Measurements from ENCODE around the gene LAMA3.

The LAMA3 gene

DNA sequence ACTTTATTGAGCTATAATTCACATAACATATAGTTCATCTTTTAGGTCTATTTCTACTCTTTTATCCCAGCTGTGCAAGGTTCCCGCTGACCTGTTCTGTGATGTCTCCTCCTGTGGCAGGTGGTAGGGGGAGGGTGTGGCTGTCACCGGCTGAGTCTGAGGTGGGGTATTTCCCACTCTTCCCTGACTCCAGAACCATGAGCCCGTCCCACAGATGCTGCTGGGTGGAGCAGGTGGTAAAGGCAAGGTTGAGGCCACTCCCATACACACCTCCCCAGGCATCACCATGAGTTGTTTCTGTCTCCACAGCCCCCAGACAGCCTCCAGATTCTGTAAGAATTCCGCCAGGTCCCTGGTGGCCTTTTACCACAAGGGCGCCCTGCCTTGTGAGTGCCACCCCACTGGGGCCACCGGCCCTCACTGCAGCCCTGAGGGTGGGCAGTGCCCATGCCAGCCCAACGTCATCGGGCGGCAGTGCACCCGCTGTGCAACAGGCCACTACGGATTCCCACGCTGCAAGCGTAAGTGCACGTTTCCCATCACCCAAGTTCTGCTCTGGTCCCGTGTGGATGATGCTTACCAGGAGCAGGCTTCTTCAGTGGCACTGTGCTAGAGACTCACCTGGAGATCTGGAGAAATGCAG lies 156.9 kb downstream of the LAMA3 start:
- TF ChIP-seq, protein P1, sequence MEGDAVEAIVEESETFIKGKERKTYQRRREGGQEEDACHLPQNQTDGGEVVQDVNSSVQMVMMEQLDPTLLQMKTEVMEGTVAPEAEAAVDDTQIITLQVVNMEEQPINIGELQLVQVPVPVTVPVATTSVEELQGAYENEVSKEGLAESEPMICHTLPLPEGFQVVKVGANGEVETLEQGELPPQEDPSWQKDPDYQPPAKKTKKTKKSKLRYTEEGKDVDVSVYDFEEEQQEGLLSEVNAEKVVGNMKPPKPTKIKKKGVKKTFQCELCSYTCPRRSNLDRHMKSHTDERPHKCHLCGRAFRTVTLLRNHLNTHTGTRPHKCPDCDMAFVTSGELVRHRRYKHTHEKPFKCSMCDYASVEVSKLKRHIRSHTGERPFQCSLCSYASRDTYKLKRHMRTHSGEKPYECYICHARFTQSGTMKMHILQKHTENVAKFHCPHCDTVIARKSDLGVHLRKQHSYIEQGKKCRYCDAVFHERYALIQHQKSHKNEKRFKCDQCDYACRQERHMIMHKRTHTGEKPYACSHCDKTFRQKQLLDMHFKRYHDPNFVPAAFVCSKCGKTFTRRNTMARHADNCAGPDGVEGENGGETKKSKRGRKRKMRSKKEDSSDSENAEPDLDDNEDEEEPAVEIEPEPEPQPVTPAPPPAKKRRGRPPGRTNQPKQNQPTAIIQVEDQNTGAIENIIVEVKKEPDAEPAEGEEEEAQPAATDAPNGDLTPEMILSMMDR (conservative IDR thresholded peaks at IDR 0.05) = no peak
- no peak for TF ChIP-seq ZFX (IDR thresholded peaks at IDR 0.05)
- no peak overlapping the region for H3K27ac ChIP-seq

DNA sequence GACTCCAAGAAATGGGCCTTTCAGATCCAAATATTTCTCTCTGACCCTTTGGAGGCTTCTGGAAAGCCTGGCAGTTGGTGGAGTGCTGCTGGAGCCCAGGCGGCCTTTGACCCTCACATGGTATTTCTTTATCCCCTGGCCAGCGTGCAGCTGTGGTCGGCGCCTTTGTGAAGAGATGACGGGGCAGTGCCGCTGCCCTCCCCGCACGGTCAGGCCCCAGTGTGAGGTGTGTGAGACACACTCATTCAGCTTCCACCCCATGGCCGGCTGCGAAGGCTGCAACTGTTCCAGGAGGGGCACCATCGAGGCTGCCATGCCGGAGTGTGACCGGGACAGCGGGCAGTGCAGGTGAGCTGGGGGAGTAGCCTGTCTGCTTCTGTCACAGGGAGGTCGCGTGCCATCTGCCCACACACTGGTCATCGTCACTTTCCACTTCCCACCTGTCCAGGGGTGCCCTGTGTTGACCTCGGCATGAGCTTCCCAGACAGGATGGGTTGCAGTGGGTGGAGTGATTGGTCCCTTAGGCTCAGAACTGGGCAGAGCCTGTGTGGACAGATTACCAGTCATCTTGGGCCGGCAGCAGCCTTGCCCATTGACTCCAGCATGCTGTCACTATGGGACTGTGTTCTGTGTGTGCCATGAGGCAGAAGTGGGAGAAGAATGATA lies 158.2 kb downstream of the LAMA3 start:
- TF ChIP-seq ZFX (IDR thresholded peaks at IDR 0.05) = no peak
- TF ChIP-seq, protein P1 (conservative IDR thresholded peaks at IDR 0.05) = no peak
- no peak overlapping the region for H3K27ac ChIP-seq

DNA sequence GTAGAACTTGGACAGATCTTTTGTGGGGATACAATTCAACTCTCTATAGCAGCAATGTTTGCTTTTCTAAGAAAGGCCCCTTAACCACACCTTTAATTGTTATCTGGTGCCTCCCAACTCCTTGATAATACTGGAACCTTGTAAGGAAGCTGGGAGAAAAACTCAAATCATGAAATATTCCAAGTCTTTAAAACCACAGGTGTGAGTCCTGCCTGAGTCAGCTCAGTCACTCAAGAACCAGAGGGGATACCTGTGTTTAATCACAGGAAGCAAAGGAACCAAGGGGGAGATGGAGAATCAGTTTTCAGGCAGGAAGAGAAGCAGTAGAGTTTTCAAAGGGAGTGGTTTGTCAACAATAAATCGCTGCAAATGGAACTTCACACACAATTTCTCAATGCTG lies 159.9 kb downstream of the LAMA3 start:
- TF ChIP-seq, protein P1 (conservative IDR thresholded peaks at IDR 0.05) = no peak
- TF ChIP-seq ZFX (IDR thresholded peaks at IDR 0.05) = no peak
- no peak overlapping the region for H3K27ac ChIP-seq

DNA sequence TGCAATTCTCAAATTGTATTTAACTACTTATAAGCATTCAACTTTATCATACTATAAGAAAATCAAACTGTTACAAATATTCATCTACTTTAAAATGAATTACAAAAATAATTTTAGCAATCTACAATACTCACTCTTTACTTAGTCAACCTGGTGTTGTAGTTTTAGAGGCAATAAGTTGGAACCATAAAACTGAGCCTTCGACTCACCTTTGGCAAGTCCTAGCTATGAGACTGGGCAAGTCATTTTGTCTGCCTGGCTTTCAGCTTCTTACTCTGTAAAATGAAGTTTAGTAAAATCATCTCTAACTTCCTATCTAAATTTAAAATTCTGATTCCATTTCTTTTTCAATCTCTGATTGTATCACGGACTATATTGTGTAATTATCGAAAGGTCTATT lies 161.0 kb downstream of the LAMA3 start:
- H3K27ac ChIP-seq = no peak overlapping the region
- TF ChIP-seq, protein P1 (conservative IDR thresholded peaks at IDR 0.05) = no peak
- no peak for TF ChIP-seq ZFX (IDR thresholded peaks at IDR 0.05)

DNA sequence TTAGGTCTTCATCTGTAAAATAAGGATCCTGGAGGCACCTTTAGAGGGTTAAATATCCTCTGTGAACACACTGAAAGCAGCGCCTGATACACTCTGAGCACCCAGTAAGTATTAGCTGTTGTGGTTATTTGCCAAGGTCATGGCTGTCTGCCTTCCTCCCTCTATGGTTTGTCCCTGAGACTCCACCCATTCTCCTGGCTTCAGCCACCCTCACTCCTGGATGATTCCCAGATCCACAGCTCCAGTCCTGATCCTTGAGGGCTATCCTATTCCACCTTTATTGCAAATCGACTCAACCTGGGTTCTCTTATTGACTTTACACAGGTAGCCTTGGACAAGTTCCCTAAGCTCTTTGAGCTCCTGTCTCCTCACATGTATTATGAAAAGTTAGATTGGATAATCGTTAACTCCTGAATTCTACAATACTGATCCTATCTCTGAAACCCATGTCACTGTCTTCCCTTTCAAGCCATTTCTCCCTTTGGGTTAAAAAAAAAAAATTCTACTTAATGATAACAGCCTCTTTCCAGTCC lies 162.3 kb downstream of the LAMA3 start:
- no peak for TF ChIP-seq ZFX (IDR thresholded peaks at IDR 0.05)
- TF ChIP-seq, protein P1 (conservative IDR thresholded peaks at IDR 0.05) = no peak
- H3K27ac ChIP-seq = peak overlapping the region; percentile 69

DNA sequence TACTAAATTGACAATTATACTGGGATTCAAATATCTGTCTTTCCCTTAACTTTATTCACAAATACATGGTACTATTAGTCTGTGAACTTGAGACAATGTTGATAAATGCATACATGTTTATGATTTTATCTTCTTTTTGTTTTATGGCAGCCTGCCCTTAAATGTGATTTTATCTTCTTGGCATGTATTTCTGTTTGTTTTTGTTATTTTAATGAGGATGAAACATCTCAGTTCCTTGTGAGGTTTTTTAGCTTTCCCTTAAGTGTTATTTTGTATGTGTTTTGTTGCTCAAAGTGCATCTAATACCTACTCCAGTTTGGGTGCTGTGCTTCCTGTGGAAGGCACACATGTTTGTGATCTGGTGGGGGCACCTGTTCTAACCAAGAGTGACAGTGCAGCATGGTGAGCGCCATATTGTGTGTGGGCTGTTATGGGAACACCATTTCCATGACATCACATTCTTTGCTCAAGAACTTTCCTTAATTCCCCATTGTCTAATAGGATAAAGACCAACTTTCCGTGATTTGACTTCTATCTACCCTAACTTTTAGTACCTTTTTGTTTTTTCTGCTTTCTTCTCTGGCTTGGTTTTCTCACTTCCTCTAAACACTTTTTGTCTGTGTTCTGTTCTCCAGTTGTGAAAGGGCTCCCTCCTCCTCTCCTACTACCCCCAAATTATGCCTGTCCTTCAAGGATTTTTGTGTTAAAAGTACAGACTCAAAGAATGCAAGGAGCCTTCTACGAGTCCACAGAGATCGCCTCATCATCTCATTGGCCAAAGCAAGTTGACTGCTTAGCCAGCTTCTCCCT lies 163.2 kb downstream of the LAMA3 start:
- H3K27ac ChIP-seq = peak overlapping the region; percentile 51; the same call in 1 of the 2 replicates
- no peak for TF ChIP-seq ZFX (IDR thresholded peaks at IDR 0.05)
- TF ChIP-seq, protein P1 (conservative IDR thresholded peaks at IDR 0.05) = no peak

Data from C4-2B (cell line).